Activated CD4-positive, CD25-positive, alpha-beta regulatory T cell treated with anti-CD3 and anti-CD28 coated beads, Interleukin-2, amount 50 U/mL, for 16 hours (primary cell): ENCODE measurements around the gene IGSF8.
"Not testable (repeated sequence)": the region's sequence is repeated elsewhere in the genome, so short reads cannot be mapped to it uniquely, and the experiment has no call there.

Source experiments
- DNase-seq: peaks from one replicate; pipeline ENCODE4 v3.0.0-alpha.2; 2020; ENCODE audit warnings: low read depth, low spot score

IGSF8 gene

DNA sequence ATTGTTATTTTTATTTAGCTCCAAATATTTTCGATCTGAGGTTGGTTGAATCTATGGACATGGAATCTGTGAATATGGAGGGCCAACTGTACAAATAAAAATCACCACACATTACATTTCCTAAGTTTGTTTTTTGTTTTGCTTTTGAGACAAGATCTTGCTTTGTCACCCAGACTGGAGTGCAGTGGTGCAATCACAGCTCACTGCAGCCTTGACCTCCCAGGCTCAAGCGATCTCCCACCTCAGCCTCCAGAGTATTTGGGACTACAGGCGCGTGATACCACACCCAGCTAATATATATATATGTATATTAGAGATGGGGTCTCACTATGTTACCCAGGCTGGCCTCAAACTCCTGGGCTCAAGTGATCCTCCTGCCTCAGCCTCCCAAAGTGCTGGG is 27.9 kb upstream of the IGSF8 start:
- DNase-seq, result not testable (repeated sequence)

DNA sequence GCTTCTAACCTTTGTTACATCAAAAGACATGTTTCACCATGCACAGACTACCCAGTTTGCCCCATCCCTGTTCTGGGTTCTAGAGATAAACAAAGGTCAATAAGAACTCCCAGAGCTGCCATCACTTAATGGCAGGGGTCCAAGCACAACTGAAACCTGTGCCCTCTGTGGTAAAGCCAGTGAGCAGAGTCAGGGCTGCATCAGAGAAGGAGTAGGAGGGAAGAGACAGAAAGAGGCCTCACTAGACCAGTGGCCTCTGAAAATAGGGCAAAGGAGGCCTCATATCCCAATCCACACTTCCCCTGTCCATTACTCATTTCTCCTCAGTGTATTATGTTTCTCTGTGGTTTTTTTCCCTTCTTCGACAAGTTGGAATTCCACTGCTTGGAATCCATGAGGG is 27.3 kb upstream of the IGSF8 start:
- DNase-seq, result no peak

- DNase-seq, result no peak
These were observed 26.5 kb upstream of the IGSF8 start for GRCh38 chr1:160124705-160125478.

DNA sequence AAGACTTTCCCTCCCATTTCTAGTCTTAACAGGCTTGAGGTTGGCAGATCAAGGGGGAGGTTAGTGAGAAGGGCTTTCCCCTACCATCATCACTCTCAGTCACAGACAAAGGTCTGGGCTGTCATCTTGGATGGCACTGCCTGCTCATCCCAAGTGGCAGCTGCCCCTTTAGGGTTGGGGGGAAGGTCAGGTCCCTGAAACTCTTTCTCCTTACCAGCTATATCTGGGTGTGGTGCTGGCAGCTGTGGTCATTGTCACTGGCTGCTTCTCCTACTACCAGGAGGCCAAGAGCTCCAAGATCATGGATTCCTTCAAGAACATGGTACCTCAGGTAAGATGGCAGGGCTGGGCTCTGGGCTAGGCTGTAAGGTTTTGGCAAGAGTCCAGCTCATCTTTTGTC is 25.3 kb upstream of the IGSF8 start:
- DNase-seq, result no peak

GRCh38 chr1:160122978-160123495 is 24.6 kb upstream of the IGSF8 start:
- no peak for DNase-seq

DNA sequence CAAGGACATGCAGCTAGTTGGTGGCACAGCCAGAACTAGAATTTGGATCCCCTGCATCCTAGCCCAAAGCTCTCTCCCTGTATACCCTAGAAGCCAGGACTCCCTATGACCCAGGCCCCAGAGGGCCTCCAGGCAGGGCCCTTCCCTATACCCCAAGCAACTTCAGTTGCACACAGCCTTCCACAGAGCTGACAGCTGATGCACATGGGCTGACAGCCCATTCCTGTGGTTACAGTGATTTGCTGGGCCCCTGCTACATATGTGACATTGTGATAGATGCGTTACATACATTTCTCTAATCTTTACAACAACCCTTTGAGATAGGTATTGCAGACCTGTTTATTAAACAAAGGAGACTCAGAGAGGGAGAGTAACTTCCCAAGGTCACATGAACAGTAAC is 23.0 kb upstream of the IGSF8 start:
- no peak for DNase-seq

GRCh38 chr1:160120797-160121196 is 22.4 kb upstream of the IGSF8 start:
- no peak for DNase-seq

DNA sequence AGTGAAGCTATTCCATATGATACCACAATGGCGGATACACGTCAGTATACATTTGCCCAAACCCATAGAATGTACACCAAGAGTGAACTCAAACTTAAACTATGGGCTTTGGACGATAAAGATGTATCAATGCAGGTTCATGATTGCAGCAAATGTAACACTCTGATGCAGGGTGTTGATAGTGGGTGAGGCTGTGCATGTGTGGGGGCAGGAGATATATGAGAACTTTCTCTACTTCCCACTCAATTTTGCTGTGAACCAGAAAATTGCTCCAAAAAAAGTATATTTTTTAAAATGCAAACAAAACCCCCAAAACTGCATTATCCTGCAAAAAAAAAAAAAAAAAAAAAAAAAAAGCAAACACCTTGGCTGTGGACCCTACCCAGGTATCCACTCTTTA is 20.5 kb upstream of the IGSF8 start:
- no peak for DNase-seq

- no peak for DNase-seq
These were observed 19.3 kb upstream of the IGSF8 start for GRCh38 chr1:160117709-160118183.

DNA sequence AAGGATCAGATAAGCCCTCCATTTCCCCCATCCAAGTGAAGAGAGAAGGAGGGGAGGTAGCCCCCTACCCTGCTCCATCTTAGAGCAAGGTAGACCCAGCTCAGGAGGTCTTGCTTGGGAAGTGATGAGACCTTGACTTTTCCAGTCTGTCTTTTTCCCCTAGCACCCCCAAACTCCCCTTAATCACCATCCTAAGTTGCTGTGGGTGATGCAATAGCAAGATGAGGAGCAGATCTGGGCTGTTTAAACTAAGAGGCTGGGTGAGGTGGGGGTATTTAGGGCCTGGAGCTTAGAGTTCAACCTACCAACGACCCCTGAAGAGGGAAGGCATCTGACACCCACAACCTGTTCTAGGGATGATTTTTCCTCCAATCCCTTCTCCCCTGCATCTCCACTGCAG is 18.9 kb upstream of the IGSF8 start:
- no peak for DNase-seq

DNA sequence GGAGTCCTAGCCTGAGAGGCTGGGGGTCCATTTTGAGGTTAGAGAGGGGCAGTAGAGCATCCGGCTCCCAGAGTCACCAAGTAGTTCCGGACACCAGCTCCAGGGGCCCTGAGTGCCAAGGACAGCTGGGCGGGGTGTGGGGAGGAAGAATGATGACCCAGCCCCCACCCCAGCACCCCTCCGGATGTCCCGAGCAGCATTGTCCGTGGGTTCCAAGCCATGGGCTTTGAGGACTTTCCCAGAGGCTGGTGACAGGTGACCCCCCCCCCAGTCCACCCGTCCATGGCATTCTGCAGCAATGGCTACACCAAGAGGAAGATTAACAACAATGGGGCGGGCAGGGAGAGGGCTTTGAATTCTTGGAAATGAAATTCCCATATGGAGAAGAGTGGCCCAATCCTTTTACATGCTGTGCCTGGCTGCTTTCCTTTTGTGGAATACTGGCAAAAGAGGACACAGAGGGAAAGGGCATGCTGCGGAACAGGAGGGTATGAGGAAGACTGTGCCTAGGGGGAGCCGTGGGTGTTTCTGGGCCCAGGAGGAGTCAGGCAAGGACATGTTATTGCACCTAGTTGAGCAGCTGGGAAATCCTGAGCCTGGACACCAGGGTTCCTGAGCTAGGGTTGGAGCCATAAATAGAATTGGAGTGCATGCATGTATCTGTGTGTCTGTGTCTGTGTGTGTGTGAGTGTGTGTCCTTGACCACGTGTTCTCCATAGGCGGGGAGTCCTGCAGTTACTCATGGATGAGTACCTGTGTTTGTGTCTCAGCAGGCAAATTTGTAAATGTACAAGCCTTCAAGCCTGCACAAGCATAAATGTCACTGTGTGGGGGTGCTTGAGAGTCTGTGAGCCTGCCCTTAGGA is 18.1 kb upstream of the IGSF8 start:
- DNase-seq, result no peak

DNA sequence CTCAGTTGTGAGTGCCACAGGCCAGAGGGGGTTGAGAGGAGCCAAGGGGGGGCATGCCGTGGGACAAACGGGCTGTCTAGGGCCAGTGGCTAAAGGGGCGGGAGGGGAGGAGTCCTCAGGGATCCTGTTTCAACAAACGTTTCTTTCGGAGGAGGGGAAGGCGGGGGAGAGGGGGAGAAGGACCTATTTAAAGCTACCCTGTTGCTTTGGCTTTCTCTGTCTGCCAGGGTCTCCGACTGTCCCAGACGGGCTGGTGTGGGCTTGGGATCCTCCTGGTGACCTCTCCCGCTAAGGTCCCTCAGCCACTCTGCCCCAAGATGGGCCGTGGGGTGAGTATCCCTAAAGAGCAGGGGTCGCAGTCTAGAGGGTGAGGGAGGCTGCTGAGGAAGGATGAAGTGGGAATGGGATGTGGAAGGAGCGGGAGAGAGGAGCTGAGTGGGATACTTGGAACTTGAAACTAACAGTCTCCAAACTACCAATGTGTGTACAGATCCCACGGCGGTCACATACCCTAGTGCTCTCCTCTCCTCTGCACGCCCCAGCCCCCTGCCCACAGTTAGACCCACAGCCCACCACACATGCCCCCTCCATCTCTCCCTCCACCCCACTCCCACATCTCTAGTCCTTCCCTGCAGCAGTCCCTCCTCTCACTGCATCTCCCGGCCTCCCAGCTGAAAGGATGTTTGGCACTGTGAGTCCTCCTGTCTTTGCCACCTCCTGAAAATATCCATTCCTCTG is 17.3 kb upstream of the IGSF8 start, which contains the start of gene ATP1A2:
ATP1A2 (plus strand) TSS at position 215 of the 738 bp plus-strand sequence; CDS start at position 318, 103 bp downstream.
- DNase-seq, result no peak

DNA sequence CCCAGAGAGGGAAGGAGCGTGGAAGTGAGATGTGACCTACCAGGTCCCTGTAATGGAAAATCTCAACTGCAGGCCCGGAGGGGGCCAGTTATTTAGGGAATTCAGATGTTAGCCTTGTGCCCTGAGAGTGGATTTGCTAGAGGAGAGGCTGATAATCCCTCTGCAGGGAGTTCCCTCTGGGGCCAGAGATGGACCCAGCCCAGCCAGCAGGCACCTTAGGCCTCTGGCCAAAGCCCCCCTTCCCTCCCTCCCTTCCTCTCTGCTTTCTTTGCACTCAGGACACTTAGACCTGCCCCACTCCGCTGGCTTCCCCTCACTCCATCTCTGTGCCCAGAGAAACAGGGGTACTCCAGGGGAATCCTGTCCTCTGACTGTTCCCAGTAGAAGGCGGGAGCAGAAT is 15.7 kb upstream of the IGSF8 start:
- no peak for DNase-seq

DNA sequence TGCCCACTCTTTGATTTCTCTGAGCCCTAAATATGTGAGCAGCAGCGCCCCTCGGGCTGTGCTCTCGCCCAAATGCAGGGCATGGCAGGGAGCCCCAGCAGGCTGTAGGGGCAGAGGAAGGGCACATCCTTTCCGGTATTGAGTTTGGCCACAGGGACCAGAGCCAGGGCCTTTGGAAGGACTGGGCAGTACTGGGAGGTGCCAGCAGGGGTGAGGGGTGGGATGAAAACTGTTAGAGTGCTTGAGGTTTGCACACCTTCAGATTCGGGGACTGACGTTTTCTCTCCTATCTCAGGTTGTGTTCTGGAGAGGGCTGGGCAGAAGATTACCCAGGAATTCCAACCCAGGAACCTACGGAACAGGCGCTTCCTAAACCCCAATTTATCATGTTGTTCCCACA is 15.0 kb upstream of the IGSF8 start:
- DNase-seq, result no peak

DNA sequence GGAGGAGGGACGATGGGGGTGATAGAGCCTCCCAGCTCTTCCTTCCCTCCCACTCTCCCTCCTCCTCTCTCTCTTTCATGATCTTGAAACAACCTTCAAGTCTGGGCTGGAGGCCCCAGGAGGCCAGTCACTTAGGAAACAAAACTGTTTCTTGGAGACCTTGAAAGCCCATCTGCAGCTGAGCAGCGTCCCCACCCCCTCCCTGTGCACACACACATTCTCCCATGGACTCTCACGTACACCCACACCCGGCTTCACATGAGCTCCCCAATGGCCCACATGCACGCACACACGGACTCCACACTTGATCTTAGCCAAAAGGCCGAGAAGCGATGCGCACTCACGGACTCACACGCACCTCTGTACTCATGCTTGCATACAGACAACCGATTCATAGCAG is 13.9 kb upstream of the IGSF8 start:
- DNase-seq, result no peak

GRCh38 chr1:160111462-160111861 is 13.0 kb upstream of the IGSF8 start:
- not testable (repeated sequence) for DNase-seq

- no peak for DNase-seq
These were observed 11.3 kb upstream of the IGSF8 start for GRCh38 chr1:160109686-160110085.

DNA sequence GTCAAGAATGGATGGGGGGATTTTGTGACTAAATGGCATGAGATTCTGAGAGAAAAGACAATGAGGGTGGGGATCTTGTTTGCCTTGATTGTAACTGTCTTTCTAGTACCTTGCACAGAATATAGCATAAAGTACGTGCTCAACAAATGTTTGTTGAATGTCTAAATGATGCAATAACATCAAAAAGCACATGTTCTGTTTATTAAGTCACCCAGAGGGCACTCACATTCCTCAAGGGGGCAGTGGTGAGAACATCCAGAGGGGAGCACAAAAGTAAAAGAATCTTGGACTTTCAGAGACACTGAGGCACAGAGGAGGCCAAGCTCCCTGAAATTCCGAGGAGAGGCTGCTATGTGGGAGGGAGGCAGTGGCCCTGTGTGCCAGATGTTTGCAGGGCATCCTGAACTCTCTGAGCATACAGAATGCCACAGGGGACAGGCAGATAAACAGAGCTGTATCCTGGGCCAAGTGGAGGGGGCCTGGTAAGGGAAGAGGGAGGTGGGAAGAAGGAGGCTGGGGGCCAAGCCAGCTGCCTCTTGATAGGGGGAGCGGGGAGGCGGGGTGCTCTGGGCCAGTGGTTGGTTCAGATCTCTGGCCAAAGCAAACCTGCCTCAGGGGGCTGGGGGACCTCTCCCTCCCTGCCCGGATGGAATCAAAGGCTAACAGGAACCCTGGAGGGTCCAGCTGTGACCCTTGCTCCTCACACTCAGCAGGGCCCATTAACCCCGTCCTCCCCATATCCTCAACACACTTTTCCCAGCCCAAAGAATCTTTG is 10.7 kb upstream of the IGSF8 start:
- DNase-seq, result no peak

DNA sequence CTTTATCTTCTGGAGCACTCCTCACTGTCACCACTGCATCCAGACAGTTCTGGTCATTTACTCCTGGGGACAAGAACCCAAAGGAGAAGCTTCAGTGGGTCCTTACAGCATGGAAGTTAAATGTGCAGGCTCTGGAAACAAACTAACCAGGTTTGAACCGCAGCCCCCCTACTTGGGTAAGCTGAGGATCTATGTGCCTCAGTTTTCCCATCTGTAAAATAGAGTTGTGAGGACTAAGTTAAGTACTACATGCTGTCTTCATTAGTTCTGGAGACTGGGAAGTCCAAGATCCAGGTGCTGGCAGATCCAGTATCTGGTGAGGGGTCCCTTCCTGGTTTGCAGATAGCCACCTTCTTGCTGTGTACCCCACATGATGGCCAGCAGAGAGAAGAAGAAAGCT is 9.1 kb upstream of the IGSF8 start:
- DNase-seq, result no peak

DNA sequence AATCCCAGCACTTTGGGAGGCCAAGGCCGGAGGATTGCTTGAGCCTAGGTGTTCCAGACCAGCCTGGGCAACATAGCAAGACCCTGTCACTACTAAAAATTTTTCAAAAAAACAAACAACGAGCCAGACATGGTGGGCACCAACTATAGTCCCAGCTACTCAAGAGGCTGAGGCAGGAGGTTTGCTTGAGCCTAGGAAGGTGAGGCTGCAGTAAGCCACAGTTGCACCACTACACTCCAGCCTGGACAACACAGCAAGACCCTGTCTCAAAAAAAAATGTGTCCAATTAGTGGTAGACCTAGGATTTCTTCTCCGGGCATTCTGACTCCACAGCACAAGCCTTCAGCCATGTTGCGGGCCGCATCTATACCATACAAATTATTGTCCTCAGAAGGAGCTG is 6.7 kb upstream of the IGSF8 start:
- DNase-seq, result no peak

DNA sequence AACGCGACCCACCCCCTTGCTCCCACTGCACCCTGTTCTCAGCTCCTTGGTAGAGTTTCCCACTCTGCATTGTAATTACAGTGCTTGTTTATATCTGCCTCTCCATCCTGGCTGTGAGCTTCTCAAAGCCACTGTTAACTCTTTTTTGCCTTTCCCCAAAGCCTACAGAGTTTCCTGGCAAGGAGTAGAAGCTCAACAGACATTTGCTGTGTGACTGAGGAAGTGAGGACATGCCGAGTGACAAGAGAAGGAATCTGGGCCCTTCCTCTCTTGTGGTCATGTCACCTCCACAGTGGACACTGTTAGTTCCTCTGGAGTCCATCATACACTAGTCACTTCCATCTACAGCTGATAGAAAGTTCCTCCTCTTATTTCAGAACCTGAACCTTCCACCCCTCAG is 6.1 kb upstream of the IGSF8 start:
- no peak for DNase-seq
